GM18508 (cell line): ENCODE measurements around the gene TRIM69.
"Not testable (repeated sequence)": the region's sequence is repeated elsewhere in the genome, so short reads cannot be mapped to it uniquely, and the experiment has no call there.

Experiments
- ATAC-seq: cut with Tn5 transposase; IDR thresholded peaks from one replicate; pipeline ENCODE4 v1.9.1; 2021; ENCODE audit warnings: moderate number of reproducible peaks; ENCODE audit not compliant: insufficient read depth, unreplicated experiment

Gene TRIM69

DNA sequence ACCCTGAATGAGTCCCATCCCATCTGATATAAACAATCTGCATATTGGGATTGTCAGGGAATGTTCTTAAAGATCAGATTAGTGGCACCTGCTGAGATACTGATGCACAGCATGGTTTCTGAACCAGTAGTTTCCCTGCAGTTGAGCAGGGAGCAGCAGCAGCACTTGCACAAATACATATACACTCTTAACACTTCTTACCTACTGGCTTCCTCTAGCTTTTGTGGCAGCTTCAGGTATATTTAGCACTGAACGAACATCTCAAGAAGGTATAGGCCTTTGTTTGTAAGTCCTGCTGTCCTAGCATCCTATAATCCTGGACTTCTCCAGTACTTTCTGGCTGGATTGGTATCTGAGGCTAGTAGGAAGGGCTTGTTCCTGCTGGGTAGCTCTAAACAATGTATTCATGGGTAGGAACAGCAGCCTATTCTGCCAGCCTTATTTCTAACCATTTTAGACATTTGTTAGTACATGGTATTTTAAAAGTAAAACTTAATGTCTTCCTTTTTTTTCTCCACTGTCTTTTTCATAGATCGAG is 20.5 kb upstream of the TRIM69 start:
- ATAC-seq: no peak

DNA sequence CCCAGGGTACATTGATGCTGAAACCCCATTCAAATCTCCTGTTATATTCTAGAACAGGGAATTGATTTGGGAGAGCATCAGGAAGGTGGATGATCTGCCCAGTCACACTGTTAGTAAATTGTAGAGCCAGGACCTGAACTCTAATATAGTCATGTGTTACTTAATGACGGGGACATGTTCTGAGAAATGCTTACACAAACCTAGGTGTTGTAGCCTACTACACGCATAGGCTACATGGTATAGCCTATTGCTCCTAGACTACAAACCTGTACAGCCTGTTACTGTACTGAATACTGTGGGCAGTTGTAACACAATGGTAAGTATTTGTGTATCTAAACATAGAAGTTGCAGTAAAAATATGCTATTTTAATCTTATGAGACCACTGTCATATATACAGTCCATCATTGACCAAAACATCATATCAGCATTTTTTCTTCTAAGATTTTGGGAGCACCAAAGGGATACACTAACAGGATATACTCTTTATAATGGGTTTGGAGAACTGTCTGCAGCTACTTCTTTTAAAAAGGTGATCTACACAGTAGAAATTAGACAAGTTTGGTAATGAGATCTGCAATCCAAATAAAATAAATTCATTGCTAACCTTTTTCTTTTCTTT is 19.2 kb upstream of the TRIM69 start:
- no peak for ATAC-seq

DNA sequence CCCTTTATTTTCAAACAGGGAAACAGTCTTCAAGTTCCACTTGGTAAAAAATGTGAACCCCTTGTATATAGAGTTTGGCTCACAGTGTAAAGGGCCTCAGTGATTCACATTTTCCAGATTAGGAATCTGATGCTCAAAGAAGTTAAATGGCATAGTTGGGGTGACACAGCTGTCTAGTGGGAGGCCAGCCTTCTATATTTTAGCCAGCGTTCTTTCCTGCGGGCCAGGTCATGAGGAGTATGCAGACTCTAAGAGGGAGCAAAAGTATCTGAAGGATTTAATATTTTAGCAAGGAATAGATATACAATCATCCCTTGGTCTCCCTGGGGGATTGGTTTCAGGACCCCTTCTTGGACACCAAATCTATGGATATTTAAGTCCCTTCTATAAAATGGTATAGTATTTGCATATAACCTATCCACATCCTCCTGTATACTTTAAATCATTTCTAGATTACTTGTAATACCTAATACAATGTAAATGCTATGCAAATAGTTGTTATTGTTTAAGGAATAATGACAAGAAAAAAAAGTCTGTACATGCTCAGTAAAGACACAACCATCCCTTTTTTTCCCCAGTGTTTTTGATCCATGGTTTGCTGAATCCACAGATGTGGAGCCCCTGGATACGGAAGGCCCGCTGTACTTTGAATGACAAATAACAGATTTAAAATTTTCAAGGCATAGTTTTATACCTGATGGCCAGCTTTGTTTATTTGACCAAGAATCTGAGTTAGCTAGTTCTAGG is 18.0 kb upstream of the TRIM69 start:
- no peak for ATAC-seq

DNA sequence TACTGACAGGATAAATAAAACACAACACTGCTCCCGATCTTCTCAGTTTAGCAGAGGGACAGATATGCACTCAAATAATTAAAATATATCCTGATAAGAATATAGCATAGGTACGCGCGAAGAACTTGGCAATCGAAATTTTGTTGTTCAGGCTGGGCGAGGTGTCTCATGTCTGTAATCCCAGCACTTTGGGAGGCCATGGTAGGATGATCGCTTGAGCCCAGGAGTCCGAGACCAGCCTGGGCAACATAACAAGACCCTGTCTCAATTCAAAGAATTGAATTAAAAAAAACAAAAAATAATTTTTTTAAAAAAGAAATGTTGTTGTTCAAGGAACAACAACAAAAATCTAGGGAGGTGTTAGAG is 17.4 kb upstream of the TRIM69 start:
- ATAC-seq: no peak

DNA sequence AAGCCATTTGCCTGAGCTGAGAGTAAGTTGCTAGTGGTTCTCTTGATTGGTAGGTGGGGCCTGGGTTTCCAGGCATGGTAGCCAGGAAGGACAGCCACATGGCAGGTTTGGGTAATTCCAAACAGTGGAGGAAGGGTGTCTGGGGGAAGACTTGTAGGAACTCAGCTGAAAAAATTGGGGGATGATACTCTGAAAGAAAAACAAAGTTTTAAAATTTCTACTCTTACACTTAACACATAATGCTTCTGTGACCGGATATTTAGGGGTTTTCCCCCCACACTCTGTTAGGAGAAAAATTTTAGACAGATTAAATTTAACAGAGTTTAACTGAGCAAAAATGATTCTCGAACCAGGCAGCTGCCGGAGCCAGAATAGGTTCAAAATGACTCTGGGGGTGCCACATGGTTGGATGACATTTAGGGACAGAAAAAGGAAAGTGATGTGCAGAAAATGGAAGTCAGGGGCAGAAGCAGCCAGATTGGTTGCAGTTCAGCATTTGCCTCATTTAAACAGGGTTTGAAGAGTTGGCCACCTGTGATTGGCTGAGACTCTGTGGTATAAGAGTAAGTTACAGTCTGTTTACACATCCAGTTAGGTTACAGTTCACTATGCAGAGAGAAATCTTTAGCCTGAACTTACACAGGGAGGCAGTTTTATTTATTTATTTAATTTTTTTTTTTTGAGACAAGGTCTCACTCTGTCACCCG is 16.9 kb upstream of the TRIM69 start:
- no peak for ATAC-seq

DNA sequence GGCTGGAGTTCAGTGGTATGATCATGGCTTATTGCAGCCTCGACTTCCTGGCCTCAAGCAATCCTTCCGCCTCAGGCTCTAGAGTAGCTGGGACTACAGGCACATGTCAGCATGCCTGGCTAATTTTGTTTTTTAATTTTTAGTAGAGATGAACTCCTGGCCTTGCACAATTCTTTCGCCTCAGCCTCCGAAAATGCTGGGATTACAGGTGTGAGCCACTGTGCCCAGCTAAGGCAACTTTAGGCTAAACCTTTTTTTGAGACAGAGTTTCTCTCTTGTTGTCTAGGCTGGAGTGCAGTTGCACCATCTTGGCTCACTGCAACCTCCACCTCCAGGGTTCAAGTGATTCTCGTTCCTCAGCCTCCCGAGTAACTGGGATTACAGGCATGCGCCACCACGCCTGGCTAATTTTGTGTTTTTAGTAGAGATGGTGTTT is 16.3 kb upstream of the TRIM69 start:
- not testable (repeated sequence) for ATAC-seq

DNA sequence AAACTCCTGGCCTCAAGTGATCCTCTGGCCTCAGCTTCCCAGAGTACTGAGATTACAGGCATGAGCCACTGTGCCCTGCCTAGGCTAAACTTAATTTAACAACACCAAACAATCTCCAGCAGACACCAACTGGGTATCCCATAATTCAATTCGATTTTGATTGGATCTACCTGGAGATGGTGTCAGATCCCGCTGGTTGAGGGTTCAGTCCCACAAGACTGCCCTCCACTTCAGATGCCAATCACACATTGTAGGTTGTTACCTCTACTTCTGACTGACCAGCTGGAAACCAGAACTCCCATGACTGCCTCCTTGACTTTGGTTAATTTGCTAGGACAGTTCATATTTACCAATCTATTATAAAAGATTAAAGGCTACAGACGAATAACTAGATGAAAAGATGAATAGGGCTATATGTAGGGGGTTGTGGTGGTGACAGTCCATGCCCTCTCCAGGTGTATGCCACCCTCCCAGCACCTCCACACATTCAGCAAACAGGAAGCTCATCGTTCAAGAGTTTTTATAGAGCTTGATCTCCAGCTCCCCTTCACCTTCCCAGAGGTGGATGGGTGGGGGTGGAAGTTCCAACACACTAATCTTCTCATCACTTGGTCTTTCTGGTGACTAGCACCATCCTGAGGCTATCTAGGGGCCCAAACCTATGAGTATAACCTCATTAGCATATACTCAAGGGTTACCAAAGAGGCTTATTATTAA is 15.7 kb upstream of the TRIM69 start:
- no peak for ATAC-seq

DNA sequence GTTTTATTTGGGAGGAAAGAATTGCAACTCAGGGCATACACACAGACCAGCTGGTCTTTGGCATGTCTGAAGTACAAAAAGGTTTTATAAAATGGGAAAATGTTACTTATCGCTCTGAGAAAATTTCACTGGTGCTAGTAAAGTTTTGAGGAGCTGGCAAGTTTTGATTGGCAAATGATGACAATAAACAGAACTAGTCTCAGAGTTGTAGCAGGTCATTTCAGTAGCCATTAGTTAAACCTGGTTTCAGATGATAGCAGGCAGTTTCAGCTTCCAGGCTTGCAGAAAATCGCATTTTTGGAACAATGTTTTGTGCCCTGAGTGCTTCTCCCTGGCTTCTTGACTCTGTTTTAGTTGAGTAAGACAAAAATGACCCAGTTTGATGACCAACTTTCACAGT is 14.3 kb upstream of the TRIM69 start:
- ATAC-seq: no peak

DNA sequence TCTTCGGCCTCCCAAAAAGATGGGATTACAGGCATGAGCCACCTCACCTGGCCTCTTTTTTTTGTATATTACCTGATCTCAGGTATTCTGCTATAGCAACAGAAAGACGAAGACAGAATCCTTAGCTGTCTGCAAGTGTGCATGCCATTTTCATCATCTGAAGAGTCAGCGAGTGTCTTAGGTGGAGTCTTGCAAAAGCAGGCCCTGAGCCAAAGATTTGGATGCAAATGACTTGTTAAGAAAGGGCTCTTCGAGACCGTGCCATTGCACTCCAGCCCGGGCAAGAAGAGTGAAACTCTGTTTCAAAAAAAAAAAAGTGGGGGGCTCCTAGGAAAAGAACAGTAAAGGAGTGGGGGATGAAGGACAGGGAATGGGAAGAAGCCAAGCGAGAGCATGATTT is 10.2 kb upstream of the TRIM69 start:
- ATAC-seq: no peak

DNA sequence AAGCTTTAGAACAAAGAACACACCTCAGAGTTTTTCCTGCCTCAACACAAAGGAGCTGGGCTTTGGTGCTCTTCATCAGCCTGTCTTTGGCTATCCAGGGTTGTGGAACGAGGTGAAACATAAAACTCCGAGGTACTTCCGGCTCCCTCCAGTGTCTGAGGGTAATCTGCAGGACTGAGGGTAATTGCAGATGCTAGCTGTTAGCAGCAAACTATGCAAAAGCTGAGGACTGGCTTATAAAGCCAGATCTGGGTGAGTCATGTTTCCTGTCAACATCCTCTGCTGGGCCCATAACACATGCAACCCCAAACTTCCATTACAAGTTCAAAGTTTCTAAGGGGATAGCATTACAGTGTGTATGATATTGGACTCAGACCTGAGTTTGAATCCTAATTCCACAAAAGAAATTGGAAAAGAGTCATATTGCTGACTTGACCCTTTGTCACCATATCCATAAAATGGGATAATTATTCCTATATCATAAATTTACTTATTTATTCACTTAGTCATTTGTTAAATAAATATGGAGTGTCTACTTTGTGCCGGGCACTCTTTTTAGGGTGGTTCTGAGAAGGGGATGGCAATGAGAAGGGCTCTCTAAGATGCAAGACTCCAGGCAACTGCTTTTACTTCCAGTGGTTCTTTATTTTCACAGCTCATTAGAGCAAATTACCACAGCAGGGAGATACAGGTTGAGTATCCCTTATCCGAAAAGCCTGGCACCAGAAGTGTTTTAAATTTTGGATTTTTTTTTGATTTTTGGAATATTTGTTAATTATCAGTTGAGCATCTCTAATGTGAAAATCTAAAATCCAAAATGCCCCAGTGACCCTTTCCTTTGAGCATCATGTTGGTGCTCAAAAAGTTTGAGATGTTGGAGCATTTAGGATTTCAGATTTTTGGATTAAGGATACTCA is 9.5 kb upstream of the TRIM69 start:
- peak; percentile 28 for ATAC-seq

DNA sequence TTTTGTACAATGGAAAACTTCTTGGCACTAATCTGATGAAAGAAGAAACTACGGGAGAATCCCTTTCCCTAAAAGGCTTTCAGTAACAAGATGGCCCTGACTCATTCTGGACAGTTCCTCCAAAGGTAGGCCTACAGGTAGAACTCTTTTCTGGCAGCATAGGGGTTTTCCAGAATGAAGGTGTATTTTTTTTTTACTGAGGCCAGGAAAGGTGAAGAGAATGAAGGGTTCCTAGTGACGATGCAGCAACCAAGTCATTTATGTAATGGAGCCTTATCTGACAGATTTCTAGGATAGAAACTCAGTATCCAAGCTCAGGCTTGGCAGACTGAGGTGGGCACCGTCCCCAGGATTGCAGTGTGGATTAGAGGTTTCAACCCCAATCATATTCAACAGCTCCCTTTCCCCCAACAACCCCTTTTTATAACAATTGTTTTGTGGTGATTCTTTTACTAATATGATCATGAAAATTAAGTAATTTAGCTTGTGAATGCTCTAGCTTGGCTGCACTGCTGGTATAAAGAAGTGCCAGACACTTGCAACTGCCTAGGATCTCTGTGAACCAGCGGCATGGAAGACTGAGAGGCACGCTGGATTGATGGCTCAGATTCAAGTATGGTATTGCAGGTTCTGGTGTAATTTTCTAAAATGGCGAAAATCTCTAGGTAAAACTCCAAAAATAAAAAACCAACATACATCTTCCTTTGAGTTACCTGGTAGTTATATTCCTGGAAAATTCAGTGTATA is 8.7 kb upstream of the TRIM69 start:
- no peak for ATAC-seq

DNA sequence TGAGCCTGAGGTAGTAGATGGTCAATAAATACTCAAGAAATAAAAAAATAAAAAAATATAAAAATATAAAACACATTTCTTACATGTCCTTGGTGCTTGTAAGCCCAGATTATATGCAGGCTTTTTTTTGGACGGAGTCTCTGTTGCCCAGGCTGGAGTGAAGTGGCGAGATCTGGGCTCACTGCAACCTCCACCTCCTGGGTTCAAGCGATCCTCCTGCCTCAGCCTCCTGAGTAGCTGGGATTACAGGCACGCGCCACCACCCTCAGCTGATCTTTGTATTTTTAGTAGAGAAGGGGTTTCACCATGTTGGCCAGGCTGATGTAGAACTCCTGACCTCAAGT is 8.1 kb upstream of the TRIM69 start:
- ATAC-seq: not testable (repeated sequence)

DNA sequence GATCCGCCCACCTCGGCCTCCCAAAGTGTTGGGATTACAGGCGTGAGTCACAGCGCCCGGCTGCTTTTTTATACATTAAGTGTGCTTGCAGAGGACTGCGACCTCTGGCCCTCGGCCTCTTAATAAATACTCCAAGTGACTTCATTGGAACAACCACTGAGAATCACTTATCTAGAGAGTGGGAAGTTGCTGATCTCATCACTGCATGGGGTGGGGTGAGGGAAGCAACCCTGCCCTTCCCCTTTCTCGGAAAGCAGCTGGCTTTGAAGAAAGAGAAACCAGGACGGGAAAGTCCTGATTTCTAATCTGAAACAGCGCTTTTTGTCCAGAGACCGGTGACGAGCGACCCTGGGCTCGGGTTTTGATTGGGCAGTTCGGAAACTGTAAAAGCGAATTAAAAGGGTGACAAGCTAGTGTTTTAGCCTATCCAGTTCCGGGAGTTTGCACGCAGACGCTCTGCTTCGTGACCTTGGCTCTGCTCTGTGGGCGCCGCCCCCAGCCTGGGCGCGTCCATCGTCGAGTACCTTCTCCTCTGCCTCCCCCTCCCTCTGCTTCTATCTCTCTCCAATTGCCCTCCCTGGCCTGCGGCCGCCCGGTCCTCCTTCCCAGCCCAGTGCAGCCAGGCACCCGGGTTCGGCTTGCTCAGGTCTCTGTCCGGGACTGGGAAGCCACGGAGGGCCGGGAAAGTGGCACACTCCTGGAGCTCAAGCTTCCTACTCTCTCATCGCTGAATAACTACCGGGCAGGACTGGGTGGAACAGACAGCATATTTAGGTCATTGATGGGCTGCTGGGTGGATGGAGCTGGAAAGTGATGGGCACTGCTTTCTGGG is 7.5 kb upstream of the TRIM69 start:
- peak; percentile 70 for ATAC-seq

DNA sequence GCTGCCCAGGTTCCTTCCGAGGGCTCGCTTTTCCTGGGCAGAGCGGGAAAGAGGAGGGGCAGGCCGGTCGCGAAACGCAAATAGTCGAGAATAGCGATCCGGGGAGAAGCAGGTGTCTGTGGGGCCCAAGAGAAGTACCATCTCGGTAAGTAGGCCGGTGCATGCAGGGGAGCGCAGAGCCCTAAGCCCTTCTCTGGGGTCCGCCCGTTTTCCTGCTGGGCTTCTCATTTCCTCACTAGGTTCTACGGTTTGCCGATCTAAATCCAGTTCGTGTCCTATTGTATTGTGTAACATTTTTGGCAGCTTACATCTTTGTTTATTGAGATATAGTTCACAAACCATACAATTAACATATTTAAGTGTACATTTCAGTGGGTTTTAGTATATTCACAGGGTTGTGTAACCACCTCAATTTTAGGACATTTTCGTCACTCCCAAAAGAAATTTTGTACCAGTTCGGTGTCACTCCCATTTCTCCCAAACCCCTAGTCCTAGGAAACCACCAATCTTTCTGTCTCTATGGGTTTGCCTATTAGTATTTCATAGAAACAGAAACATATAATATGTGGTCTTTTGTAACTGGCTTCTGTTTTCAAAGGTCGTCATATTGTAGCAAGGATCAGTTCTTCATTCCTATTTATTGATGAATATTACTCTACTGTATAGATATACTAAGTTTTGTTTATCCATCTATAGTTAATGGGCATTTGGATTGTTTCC is 6.8 kb upstream of the TRIM69 start:
- ATAC-seq: no peak

DNA sequence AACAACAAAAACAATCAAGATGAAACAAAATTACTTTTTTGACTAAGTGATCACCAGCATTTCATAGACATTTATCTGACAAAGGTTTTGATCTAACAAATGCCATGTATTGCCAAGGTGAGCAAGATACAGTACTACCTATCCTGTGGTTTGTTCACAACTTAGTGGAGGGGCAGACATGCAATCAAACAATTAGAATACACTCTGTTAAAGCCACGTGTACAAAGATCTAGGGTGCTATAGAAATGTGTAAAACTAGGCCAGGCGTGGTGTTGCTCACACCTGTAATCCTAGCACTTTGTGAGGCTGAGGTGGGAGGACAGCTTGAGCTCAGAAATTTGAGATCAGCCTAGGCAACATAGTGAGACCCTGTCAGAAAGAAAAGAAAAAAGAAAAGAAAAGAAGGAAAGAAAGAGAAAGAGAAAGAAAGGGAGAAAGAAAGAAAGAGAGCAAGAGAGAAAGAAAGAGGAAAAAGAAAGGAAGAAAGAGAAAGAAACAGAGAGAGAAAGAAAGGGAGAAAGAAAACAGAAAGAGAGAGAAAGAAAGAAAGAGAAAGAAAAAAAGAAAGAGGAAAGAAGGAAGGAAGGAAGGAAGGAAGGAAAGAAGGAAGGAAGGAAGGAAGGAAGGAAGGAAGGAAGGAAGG is 1.4 kb upstream of the TRIM69 start:
- ATAC-seq: no peak

DNA sequence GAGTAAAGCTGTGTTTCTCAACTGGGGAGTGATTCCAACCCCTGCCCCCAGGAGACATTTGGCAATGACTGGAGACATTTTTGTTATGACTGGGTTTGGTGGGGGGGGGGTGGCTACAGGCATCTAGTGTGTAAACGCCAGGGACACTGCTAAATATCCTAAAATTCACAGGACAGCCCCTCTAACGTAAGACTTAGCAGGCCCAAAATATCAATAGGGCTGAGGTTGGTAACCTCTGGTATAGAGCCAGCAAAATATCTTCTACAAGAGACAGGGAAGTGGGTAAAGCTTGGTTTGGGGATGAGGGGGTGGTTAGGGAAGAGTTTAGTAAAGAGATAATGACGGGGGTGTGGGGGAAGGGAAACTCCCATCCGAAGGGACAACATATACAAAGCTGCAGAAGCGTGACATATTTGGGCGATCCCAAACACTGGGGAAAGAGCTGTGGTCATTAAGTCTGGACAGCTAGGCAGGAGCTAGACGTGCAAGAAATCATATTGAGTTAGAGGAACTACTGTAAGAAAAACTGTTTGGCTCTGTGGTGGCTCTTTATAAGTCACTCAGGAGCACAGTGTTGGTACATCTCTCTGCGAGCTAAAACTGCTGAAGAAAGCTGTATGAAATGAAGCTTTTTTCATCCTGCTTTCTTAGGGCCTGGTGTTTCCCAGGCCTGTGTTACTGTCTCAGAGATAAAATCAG is 697 bp upstream of the TRIM69 start:
- ATAC-seq: no peak
